ENCODE measurements around the gene TNRC6A. TPM values are rescaled to one million over a fixed set of nuclear protein-coding genes. Genes with fewer than 3 reads are reported as not detected.
"Not testable (repeated sequence)": the region's sequence is repeated elsewhere in the genome, so short reads cannot be mapped to it uniquely, and the experiment has no call there.

The TNRC6A gene
- total RNA-seq, 2 donors from 2014 or later: 37.4 to 39.7 TPM

DNA sequence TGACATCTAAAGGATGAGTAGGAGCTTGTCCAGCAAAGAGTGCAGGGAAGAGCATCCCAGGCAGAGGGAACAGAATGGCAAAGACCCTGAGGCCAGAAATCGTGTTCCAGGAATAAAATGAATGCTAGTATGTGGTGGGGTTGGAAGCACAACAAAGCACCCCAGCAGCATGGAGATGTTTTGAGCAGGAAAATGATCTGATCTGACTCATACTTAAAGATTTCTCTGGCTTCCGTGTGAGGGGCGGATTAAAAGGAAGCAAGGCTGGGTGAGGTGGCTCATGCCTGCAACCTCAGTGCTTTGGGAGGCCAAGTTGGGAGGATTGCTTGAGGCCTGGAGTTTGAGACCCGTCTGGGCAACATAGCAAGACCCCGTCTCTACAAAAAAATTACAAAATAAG is 118.6 kb downstream of the TNRC6A start:
- no peak for ATAC-seq (replicated peaks in 1 of 2)
- H3K4me3 Mint-ChIP-seq: no peak overlapping the region
- DNase-seq: no peak
- H3K9me3 Mint-ChIP-seq: no peaks in the 10 kb centered on the region
- H3K27me3 Mint-ChIP-seq (ENCODE audit: low read depth): no peaks in the 10 kb centered on the region
- H3K36me3 Mint-ChIP-seq (ENCODE audit: insufficient read depth in 2 of 2): no peaks in the 10 kb centered on the region
- H3K4me1 Mint-ChIP-seq (ENCODE audit: low read depth): peaks cover 30% of the 10 kb centered on the region
- no peak overlapping the region for H3K27ac Mint-ChIP-seq

DNA sequence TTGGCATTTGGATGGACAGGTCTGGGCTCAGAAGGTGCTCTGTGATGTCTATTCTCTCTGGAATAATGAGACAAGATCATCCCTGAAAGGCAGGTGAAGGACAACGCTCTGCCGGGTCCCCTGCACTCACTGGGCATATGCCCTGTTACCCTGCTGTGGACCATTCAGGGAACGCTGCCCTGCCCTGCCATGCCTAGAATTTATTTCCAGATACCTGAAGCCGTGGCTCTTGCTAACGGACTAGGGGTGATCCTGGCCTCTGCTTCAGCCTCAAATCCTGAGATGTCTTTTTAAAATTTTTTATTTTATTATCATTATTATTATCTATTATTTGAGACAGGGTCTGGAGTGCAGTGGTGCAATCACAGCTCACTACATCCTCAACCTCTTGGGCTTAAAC is 120.2 kb downstream of the TNRC6A start:
- no peak overlapping the region for H3K27ac Mint-ChIP-seq

DNA sequence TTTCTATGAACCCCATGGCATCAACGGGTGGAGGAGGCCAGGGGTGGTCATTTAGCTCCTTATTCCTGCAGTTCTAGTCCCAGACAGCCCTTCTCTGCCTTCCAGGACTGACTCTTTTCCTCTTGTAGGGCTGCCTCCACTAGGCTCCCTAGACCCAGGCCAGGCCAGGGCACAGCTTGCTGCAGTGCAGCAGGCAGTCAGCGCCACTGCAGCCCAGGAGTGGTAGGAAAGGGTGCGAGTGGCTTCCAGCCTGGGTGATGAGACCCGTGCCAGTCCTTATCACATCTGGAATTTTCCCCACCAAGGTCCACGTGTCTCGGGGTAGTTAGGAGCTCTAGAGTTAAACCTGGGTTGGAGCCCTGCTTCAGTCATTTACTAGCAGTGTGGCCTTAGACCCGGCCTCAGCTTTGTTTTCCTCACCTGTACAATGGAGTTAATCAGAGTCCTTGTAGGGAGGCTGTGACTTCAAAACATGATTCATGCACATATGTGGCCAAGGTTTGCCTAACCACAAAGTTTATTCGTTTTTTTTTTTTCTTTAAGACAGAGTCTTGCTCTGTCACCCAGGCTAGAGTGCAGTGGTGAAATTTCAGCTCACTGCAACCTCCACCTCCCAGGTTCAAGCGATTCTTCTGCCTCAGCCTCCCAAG is 121.0 kb downstream of the TNRC6A start:
- Mint-ChIP-seq H3K27me3 (ENCODE audit: low read depth) (no peaks in the 10 kb centered on the region), H3K4me3 (peak overlapping the region; percentile 9 to 60), H3K9me3 (no peaks in the 10 kb centered on the region), H3K36me3 (ENCODE audit: insufficient read depth in 2 of 2) (no peaks in the 10 kb centered on the region), H3K27ac (no peak overlapping the region), H3K4me1 (ENCODE audit: low read depth) (peaks cover 25% of the 10 kb centered on the region)
- ATAC-seq (replicated peaks in 1 of 2): peak; percentile 86 to 88
- peak; percentile 29 to 44 for DNase-seq

More for the DNA sequence above, 120.2 kb downstream of the TNRC6A start:
- no peaks in the 10 kb centered on the region for H3K36me3 Mint-ChIP-seq (ENCODE audit: insufficient read depth in 2 of 2)
- no peak for DNase-seq
- ATAC-seq (replicated peaks in 1 of 2): no peak
- no peak overlapping the region for H3K4me3 Mint-ChIP-seq
- H3K27me3 Mint-ChIP-seq (ENCODE audit: low read depth): no peaks in the 10 kb centered on the region
- peaks cover 28% of the 10 kb centered on the region for H3K4me1 Mint-ChIP-seq (ENCODE audit: low read depth)
- no peaks in the 10 kb centered on the region for H3K9me3 Mint-ChIP-seq

DNA sequence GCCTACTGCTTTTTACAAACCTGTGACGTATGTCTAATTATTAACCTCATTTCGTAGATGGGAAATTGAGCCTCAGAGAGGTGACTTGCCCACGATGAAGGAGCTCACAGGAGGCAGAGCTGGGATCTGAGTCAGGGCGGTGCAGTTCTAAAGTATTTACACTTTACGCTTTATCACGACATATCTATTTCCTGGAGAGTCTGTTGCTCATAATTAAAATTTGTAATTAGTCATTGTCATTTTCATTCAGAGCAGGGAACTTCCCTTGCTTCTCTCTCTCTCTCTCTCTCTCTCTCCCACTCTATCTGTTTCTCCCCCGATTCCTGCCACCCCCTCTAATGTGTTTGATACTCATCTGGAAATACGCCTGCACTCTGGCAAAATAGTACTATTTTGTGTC is 122.2 kb downstream of the TNRC6A start:
- H3K27ac Mint-ChIP-seq: peak overlapping the region; percentile 16
- DNase-seq: peak; percentile 42 to 52
- peak overlapping the region; percentile 51 to 53 for H3K4me3 Mint-ChIP-seq
- peaks cover 25% of the 10 kb centered on the region for H3K4me1 Mint-ChIP-seq (ENCODE audit: low read depth)
- no peaks in the 10 kb centered on the region for H3K36me3 Mint-ChIP-seq (ENCODE audit: insufficient read depth in 2 of 2)
- no peaks in the 10 kb centered on the region for H3K27me3 Mint-ChIP-seq (ENCODE audit: low read depth)
- no peaks in the 10 kb centered on the region for H3K9me3 Mint-ChIP-seq
- peak; percentile 73 to 85 for ATAC-seq (replicated peaks in 1 of 2)

DNA sequence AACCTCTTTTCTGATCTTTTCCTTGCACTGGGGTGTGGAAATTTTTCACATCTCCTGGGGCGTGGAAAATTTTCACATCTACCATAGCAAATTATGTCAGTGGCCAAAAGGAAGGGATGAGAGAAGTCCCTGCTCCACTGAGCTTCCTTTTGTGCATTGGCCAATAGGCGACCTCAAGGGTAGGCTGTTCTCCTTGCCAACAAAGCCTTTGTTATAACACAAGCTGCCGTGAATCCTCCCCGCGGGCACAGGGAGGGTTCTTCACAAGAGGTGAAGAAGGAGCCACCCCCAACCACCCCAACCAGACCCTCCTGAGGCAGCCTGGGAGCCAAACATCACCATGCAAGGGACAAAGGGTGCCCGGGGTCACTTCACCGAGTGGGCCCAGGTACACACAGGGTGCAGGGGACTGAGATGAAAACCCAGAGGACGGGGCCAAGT is 122.8 kb downstream of the TNRC6A start:
- Mint-ChIP-seq H3K4me1 (ENCODE audit: low read depth) (peaks cover 25% of the 10 kb centered on the region), H3K9me3 (no peaks in the 10 kb centered on the region), H3K4me3 (peak overlapping the region; percentile 51 to 53), H3K27ac (no peak overlapping the region), H3K36me3 (ENCODE audit: insufficient read depth in 2 of 2) (no peaks in the 10 kb centered on the region), H3K27me3 (ENCODE audit: low read depth) (no peaks in the 10 kb centered on the region)
- no peak for DNase-seq
- ATAC-seq (replicated peaks in 1 of 2): no peak

DNA sequence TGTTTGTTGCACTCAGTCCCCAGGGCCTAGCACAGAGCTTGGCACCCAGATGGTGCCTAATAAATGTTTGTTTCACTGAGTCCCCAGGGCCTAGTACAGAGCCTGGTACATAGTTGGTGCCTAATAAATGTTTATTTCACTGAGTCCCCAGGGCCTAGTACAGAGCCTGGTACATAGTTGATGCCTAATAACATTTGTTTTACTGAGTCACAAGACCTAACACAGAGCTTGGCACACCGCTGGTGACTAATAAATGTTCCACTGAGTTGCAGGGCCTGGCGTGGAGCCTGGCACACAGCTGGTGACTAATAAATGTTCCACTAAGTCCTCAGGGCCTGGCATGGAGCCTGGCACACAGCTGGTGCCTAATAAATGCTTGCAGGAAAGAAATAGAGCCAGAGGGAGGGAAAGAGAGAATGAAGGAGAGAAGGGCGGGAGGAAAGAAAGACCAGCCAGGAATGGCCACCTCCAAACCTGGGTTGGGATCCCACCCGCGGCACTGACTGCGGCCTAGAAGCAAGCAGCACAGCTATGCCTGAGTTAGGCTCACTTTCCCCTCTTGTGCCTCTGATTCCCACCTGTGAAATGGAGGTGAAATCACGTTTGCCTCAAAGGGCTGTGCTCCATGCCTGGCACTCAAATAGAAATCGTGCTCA is 123.8 kb downstream of the TNRC6A start:
- DNase-seq: no peak
- ATAC-seq (replicated peaks in 1 of 2): no peak
- Mint-ChIP-seq H3K4me1 (ENCODE audit: low read depth) (peaks cover 25% of the 10 kb centered on the region), H3K27me3 (ENCODE audit: low read depth) (peaks cover 3% of the 10 kb centered on the region), H3K4me3 (no peak overlapping the region), H3K36me3 (ENCODE audit: insufficient read depth in 2 of 2) (no peaks in the 10 kb centered on the region), H3K9me3 (peaks cover 0 to 2% of the 10 kb centered on the region in 2 donors), H3K27ac (no peak overlapping the region)

DNA sequence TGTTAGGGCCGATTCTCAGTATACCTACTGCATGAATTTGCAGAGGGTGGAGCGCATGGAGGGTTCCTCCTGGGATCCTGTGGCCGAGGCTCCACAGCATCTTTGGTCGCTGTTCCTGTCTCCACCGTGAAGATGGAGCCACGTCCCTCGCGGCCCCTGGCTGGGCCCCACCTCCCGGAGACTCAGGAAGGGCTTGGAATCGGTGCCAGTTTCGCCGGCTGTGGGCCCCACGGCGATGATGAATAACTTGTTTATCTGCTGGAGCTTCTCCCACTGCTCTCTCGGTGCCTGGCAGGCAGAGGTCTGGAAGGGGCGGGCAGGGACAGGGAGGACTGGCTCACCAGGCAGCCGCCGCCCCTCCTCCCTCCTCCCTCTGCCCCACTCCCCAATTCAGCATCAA is 124.4 kb downstream of the TNRC6A start:
- Mint-ChIP-seq H3K9me3 (peaks cover 0 to 2% of the 10 kb centered on the region in 2 donors), H3K27ac (no peak overlapping the region), H3K4me3 (no peak overlapping the region), H3K36me3 (ENCODE audit: insufficient read depth in 2 of 2) (no peaks in the 10 kb centered on the region), H3K27me3 (ENCODE audit: low read depth) (peaks cover 8% of the 10 kb centered on the region), H3K4me1 (ENCODE audit: low read depth) (peaks cover 25% of the 10 kb centered on the region)
- ATAC-seq (replicated peaks in 1 of 2) (no peak), DNase-seq (no peak)

DNA sequence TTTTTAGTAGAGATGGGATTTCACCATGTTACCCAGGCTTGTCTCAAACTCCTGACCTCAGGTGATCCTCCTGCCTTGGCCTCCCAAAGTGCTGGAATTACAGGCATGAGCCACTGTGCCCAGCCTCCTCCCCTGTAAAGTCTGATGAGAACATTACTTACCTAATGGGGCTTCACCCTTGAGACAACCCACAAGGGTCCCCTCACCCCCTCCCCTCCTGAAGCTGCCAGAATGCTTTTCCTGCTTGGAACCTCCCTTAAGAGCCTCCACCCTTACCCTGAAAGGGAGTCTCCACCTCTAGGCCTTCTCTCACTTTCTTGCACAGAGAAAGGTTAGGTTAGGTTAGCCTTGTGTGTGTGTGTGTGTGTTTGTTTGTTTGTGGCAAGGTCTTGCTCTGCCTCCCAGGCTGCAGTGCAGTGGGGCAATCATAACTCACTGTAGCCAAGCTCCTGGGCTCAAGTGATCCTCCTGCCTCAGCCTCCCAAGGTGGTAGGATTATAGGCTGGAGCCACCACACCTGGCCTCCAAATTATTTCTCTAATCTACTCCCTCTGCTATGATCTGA is 125.2 kb downstream of the TNRC6A start:
- Mint-ChIP-seq H3K4me1 (ENCODE audit: low read depth) (peaks cover 25% of the 10 kb centered on the region), H3K4me3 (no peak overlapping the region), H3K27me3 (ENCODE audit: low read depth) (peaks cover 8% of the 10 kb centered on the region), H3K9me3 (peaks cover 0 to 2% of the 10 kb centered on the region in 2 donors), H3K27ac (no peak overlapping the region), H3K36me3 (ENCODE audit: insufficient read depth in 2 of 2) (no peaks in the 10 kb centered on the region)
- no peak for DNase-seq
- ATAC-seq (replicated peaks in 1 of 2): no peak

DNA sequence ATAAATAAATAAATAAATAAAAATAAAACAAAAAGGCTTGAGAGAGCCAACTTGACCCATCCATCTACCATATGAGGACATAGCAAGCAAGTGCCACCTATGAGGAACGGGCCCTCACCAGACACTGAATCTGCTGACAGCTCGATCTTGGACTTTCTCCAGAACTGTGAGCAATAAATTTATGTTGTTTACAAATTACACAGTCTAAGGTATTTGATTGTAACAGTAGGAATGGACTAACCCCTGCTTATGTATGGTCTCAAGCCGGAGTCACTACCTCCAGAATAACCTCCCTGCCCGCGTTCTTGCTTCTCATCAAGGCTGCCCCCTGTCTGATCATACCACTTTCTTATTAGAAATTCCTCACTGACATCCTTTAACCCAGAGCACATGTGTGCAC is 126.2 kb downstream of the TNRC6A start:
- H3K4me3 Mint-ChIP-seq: no peak overlapping the region
- H3K27me3 Mint-ChIP-seq (ENCODE audit: low read depth): peaks cover 8% of the 10 kb centered on the region
- no peaks in the 10 kb centered on the region for H3K36me3 Mint-ChIP-seq (ENCODE audit: insufficient read depth in 2 of 2)
- DNase-seq (no peak), ATAC-seq (replicated peaks in 1 of 2) (no peak)
- peaks cover 0 to 2% of the 10 kb centered on the region in 2 donors for H3K9me3 Mint-ChIP-seq
- H3K4me1 Mint-ChIP-seq (ENCODE audit: low read depth): peaks cover 18% of the 10 kb centered on the region
- H3K27ac Mint-ChIP-seq: no peak overlapping the region

DNA sequence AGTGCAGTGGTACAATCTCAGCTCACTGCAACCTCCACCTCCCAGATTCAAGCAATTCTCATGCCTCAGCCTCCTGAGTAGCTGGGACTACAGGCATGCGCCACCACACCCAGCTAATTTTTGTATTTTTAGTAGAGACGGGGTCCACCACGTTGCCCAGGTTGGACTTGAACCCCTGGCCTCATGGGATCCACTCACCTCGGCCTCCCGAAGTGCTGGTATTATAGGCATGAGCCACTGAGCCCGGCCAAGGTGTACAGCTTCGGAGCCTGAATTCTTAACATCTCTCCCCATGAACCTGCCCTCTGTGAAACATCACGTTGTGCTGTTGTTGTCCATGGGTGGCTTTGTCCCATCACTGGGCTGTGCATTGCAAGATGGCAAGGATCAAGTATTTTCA is 127.4 kb downstream of the TNRC6A start:
- not testable (repeated sequence) for H3K27me3 Mint-ChIP-seq (ENCODE audit: low read depth); H3K4me1 Mint-ChIP-seq (ENCODE audit: low read depth); H3K27ac Mint-ChIP-seq; H3K4me3 Mint-ChIP-seq; H3K36me3 Mint-ChIP-seq (ENCODE audit: insufficient read depth in 2 of 2); H3K9me3 Mint-ChIP-seq; DNase-seq; ATAC-seq (replicated peaks in 1 of 2)

DNA sequence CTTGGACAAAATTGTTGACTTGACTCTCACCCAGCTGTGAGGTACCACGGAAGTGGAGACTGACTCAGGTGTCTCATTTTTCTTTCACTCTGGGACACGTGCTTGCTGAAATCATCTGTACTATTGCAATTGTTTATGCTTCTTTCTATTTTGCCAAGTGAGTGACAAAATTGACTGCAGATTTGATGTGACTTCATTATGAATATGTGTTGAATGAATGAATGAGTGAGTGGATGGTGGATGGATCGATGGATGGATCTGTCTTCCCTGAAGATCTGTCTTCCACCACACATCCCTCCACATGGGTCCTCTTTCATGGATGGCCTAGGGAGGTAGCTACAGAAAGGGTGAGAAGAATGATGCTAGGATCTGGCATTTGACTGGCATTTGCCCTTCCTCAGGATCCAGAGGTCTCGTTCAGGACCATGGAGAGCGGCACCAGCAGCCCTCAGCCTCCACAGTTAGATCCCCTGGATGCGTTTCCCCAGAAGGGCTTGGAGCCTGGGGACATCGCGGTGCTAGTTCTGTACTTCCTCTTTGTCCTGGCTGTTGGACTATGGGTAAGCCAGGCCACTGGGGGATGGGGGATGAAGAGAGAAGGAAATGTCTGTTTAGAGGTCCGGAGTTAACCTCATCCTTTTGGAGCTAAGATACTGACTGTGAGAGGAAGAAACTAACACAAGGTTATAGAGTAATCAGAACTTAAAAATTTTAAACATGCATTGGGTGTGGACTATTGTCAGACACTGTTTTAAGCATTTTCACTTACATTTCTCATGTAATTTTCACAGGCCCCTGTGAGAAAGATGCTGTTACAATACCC is 129.0 kb downstream of the TNRC6A start:
- Mint-ChIP-seq H3K36me3 (ENCODE audit: insufficient read depth in 2 of 2) (no peaks in the 10 kb centered on the region), H3K4me1 (ENCODE audit: low read depth) (peaks cover under 1% of the 10 kb centered on the region), H3K27me3 (ENCODE audit: low read depth) (peaks cover 8% of the 10 kb centered on the region), H3K9me3 (peaks cover 2% of the 10 kb centered on the region in 2 donors), H3K4me3 (no peak overlapping the region), H3K27ac (no peak overlapping the region)
- ATAC-seq (replicated peaks in 1 of 2) (peak in 1 of 2 donors; percentile 36), DNase-seq (peak; percentile 44 to 49)

DNA sequence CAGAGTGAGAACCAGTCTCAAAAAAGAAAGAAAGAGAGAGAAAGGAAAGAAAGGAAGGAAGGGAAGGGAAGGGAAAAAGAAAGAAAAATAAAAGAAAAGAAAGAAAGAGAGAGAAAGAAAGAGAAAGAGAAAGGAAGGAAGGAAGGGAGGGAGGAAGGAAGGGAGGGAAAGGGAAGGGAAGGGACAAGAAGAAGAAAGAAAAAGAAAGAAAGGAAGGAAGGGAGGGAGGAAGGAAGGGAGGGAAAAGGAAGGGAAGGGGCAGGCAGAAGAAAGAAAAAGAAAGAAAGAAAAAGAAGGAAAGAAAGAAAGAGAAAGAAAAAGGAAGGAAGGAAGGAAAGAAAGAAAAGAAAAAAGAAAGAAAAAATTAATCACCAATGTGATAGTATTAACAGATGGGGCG is 132.0 kb downstream of the TNRC6A start:
- peaks cover 6 to 7% of the 10 kb centered on the region in 2 donors for H3K9me3 Mint-ChIP-seq
- no peak for ATAC-seq (replicated peaks in 1 of 2)
- H3K36me3 Mint-ChIP-seq (ENCODE audit: insufficient read depth in 2 of 2): peaks cover 1 to 2% of the 10 kb centered on the region in 2 donors
- H3K27me3 Mint-ChIP-seq (ENCODE audit: low read depth): peaks cover 8% of the 10 kb centered on the region
- DNase-seq: no peak
- no peak overlapping the region for H3K27ac Mint-ChIP-seq
- H3K4me3 Mint-ChIP-seq: no peak overlapping the region
- H3K4me1 Mint-ChIP-seq (ENCODE audit: low read depth): no peaks in the 10 kb centered on the region

All from activated T-cell treated with anti-CD3 and anti-CD28 coated beads, Interleukin-2, amount 50 U/mL, for 72 hours (primary cell).